Measurements from ENCODE around the gene KRT25.

GRCh38 chr17:40794466-40794865 lies 39.3 kb upstream of the KRT25 start:
- TF ChIP-seq EZH2 (IDR thresholded peaks at IDR 0.05; ENCODE audit: borderline replicate concordance, low read depth, low read length, severe bottlenecking) (no peak), CTCF (IDR thresholded peaks at IDR 0.05; ENCODE audit: extremely low read depth in 1 of 2, insufficient read depth in 1 of 2, low read depth in 1 of 2, low read length in 2 of 2) (no peak), MAX (IDR thresholded peaks at IDR 0.05; ENCODE audit: insufficient read depth, insufficient read length) (no peak), FOS (IDR thresholded peaks at IDR 0.05; ENCODE audit: borderline replicate concordance, insufficient read depth, low read length) (no peak), JUN (IDR thresholded peaks at IDR 0.05; ENCODE audit: borderline replicate concordance, insufficient read depth, insufficient read length, low read depth) (no peak), POLR2AphosphoS5 (IDR thresholded peaks at IDR 0.05; ENCODE audit: insufficient read depth, low read depth, low read length) (no peak)

All from endothelial cell of umbilical vein (primary cell).